Activated CD8-positive, alpha-beta T cell treated with anti-CD3 and anti-CD28 coated beads for 36 hours (primary cell): ENCODE results near the gene NFIA. TPM values are rescaled to one million over a fixed set of nuclear protein-coding genes. Genes with fewer than 3 reads are reported as not detected.

Experiments used
- ATAC-seq: fragments of 200-7000 bp; cut with Tn5 transposase; one replicate; pipeline ENCODE4 v1.10.0; 2021; ENCODE audit warnings: mild to moderate bottlenecking, moderate library complexity
- CTCF ChIA-PET: fragments of 350-600 bp; sonication (Branson Sonifier 250); formaldehyde crosslinking; loops from one replicate; lab custom pipeline; 2021; ENCODE audit warnings: antibody characterized with exemption; lab: Charles Lee
- POLR2A ChIA-PET: fragments of 350-600 bp; sonication (Branson Sonifier 250); formaldehyde crosslinking; loops from one replicate; lab custom pipeline; 2021; ENCODE audit warnings: antibody characterized with exemption; lab: Charles Lee
- DNase-seq: peaks from one replicate; pipeline ENCODE4 v3.0.0-alpha.2; 2020
- H3K27ac Mint-ChIP-seq: one replicate; pipeline ENCODE4 v1.8.0; 2021; ENCODE audit warnings: mild to moderate bottlenecking, mixed read lengths
- H3K27me3 Mint-ChIP-seq: one replicate; pipeline ENCODE4 v1.8.0; 2021; ENCODE audit warnings: mixed read lengths
- H3K36me3 Mint-ChIP-seq: one replicate; pipeline ENCODE4 v1.8.0; 2021; ENCODE audit warnings: low read depth, mixed read lengths
- H3K4me1 Mint-ChIP-seq: one replicate; pipeline ENCODE4 v1.8.0; 2021; ENCODE audit warnings: low read depth, mixed read lengths
- H3K4me3 Mint-ChIP-seq: one replicate; pipeline ENCODE4 v1.8.0; 2021; ENCODE audit warnings: mild to moderate bottlenecking, moderate library complexity, mixed read lengths
- H3K9me3 Mint-ChIP-seq: one replicate; pipeline ENCODE4 v1.8.0; 2021; ENCODE audit warnings: mixed read lengths
- intact Hi-C: fragments of 100-400 bp; cut with micrococcal nuclease; formaldehyde crosslinking; loops from one replicate; pipeline ENCODE4 v1.10.0; 2022
- total RNA-seq, 2 experiments: library from RNA; stranded (reverse); gene quantifications; one replicate each; pipeline ENCODE4 v1.2.3, GENCODE V29; 2021
- TF ChIP-seq, protein P1 (sequence below): fragments of 200-600 bp; IDR thresholded peaks from one replicate; pipeline ENCODE4 v1.8.0; 2022; ENCODE audit warnings: antibody characterized with exemption, mild to moderate bottlenecking

Gene NFIA
- total RNA-seq, 2 experiments from 2014 or later = 1.9 to 2.4 TPM

DNA sequence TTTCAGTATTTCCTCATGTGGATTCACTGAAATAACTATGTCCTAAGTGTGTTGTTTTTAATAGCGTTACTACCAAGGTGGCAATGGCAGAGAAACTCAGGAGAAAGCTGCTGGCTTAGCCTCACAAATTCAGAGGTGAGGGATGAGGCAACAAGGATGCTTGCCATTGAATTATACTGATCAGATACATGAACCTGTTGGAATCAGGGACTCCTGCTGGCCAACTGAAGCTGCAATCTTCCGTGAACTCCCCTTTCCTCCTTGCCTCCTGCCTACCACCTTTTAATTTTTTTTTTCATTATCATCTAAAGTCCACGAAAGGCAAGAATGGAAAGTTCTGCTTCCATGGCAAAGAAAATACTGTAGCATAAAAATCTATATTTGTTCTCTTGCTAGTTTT, 254.7 kb downstream of the NFIA start:
- Mint-ChIP-seq H3K4me3 (no peak overlapping the region), H3K36me3 (no peaks in the 10 kb centered on the region), H3K27ac (no peak overlapping the region), H3K4me1 (peaks cover 9% of the 10 kb centered on the region), H3K27me3 (no peaks in the 10 kb centered on the region), H3K9me3 (no peaks in the 10 kb centered on the region)
- ChIA-PET POLR2A (no interaction called here), CTCF (interaction anchor here (0.7 kb wide), 1 partner anchor 222 kb away, joined by 3 read pairs; no protein-coding TSS in a partner anchor)
- DNase-seq = no peak
- TF ChIP-seq, protein P1, sequence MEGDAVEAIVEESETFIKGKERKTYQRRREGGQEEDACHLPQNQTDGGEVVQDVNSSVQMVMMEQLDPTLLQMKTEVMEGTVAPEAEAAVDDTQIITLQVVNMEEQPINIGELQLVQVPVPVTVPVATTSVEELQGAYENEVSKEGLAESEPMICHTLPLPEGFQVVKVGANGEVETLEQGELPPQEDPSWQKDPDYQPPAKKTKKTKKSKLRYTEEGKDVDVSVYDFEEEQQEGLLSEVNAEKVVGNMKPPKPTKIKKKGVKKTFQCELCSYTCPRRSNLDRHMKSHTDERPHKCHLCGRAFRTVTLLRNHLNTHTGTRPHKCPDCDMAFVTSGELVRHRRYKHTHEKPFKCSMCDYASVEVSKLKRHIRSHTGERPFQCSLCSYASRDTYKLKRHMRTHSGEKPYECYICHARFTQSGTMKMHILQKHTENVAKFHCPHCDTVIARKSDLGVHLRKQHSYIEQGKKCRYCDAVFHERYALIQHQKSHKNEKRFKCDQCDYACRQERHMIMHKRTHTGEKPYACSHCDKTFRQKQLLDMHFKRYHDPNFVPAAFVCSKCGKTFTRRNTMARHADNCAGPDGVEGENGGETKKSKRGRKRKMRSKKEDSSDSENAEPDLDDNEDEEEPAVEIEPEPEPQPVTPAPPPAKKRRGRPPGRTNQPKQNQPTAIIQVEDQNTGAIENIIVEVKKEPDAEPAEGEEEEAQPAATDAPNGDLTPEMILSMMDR = no peak
- intact Hi-C loops = loop anchor here (10.0 kb wide), 1 partner anchor 282 kb away; no protein-coding TSS in a partner anchor
- ATAC-seq = no peak

DNA sequence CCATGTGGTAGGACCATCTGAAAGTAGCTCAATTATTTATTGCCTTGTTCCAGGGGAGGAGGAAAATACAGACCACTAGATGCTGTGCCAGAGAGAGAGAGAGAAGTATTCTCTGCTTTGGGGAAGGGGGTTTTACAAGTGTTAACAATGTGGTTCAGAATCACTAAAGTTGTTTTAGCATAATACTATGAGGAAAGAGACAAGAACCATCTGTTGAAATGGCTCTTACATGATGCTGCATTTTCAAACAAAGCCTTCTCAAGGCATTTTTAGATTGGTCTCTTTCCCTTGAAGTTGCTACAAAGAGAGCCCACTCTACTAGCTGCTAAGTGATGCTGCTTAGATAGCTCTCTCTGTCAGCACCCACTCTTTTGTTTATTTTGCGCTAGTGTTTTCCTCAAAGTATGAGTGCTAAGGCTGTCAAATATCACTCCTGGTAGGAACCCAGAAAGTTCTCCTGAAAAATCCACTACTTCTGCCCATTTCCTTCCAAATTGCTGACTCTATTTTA, 255.1 kb downstream of the NFIA start:
- POLR2A ChIA-PET = no interaction called here
- H3K9me3 Mint-ChIP-seq = no peaks in the 10 kb centered on the region
- no peak for ATAC-seq
- H3K27me3 Mint-ChIP-seq = no peaks in the 10 kb centered on the region
- CTCF ChIA-PET = interaction anchor here (0.7 kb wide), 1 partner anchor 223 kb away, joined by 3 read pairs; no protein-coding TSS in a partner anchor
- H3K4me1 Mint-ChIP-seq = peaks cover 5% of the 10 kb centered on the region
- TF ChIP-seq, protein P1 = no peak
- intact Hi-C loops = loop anchor here (10.0 kb wide), 1 partner anchor 283 kb away; no protein-coding TSS in a partner anchor
- DNase-seq = no peak
- H3K27ac Mint-ChIP-seq = no peak overlapping the region
- no peak overlapping the region for H3K4me3 Mint-ChIP-seq
- H3K36me3 Mint-ChIP-seq = no peaks in the 10 kb centered on the region

DNA sequence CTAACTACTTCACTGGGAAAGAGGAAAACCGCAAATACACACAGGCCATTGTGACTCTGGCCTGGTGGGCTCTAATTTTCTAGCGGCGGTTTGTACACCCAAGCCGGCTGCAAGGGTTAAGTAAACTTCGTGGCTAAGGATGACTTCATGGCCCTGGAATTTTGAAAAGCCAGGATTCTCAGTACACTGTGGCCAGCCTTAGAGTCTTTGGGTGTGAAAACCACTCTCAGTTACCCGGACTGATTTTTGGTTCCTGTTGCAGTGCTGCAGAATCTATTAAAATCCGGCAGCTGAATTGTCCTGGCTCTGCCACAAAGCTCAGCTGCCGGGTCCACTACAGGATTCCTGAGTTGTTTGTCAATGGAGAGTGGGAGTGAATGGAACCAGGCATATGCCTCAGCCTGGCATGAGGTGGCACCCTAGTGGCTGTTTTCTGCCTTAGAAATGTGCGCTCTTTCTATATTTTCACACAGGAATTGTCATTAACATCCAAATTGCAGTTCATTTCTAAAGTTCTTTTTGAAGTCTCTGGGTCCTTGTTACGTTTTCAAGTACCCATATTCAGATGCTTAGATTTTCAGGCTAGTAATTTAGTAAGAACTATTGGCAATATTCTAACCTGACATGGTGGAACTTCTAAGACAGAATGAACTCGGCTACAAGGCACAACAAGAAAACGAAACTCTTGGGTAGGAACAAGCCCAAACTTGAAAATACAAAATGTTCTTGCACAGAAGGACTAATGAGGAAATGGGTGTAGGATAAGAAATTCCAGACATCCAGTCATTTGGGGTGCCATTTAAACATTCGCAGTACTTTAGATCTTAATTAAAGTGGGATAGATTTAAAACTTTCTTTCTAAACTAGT, 255.9 kb downstream of the NFIA start:
- Mint-ChIP-seq H3K27ac (no peak overlapping the region), H3K4me3 (no peak overlapping the region), H3K36me3 (no peaks in the 10 kb centered on the region), H3K9me3 (no peaks in the 10 kb centered on the region), H3K27me3 (no peaks in the 10 kb centered on the region), H3K4me1 (no peaks in the 10 kb centered on the region)
- ATAC-seq (no peak), DNase-seq (no peak)
- TF ChIP-seq, protein P1 = peak; percentile 10
- CTCF ChIA-PET = interaction anchor here (1.1 kb wide), 1 partner anchor 32 kb away, joined by 3 read pairs; no protein-coding TSS in a partner anchor
- intact Hi-C loops = loop anchor here (10.0 kb wide), 1 partner anchor 283 kb away; no protein-coding TSS in a partner anchor
- POLR2A ChIA-PET = no interaction called here

DNA sequence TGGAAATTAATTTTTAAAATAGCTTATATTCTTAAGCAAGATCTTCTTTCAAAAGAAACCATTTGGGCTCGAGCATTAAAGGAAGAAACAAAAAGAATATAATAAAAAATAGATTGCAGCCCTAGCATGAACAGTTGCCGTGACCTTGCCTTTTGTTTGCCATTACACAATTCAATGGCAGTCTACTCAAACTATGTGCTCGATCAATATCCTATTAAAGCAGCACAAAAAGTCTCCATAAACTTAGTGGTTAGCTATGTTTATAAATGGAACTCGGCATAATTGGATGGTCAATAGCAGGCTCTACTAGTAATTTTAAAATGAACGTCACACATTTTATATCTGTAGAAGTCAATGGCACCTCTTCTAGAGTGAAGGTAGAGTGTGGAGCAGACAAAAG, 256.5 kb downstream of the NFIA start:
- Mint-ChIP-seq H3K27ac (no peak overlapping the region), H3K4me1 (no peaks in the 10 kb centered on the region), H3K36me3 (no peaks in the 10 kb centered on the region), H3K27me3 (no peaks in the 10 kb centered on the region), H3K9me3 (no peaks in the 10 kb centered on the region), H3K4me3 (no peak overlapping the region)
- DNase-seq (no peak), ATAC-seq (no peak)
- TF ChIP-seq, protein P1 = no peak
- ChIA-PET POLR2A (no interaction called here), CTCF (interaction anchor here (1.1 to 1.3 kb wide), 2 partner anchors 13 to 31 kb away, joined by 3 to 4 read pairs; no protein-coding TSS in a partner anchor)
- intact Hi-C loops = loop anchor here (10.0 kb wide), 1 partner anchor 284 kb away; no protein-coding TSS in a partner anchor

DNA sequence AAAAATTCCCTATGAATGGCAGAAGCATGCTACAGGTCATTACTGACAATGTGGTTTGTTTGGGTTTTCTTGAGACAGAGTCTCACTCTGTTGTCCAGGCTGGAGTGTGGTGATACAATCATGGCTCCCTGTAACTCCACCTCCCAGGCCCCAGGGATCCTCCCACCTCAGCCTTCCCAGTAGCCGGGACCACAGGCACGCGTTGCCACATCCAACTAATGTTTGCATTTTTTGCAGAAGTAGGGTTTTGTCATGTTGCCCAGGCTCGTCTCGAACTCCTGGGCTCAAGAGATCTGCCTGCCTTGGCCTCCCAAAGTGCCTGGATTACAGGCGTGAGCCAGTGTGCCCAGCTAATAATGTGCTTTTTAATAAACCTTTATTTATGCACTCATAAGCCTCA, 259.1 kb downstream of the NFIA start:
- DNase-seq = no peak
- no peaks in the 10 kb centered on the region for H3K9me3 Mint-ChIP-seq
- H3K36me3 Mint-ChIP-seq = no peaks in the 10 kb centered on the region
- ChIA-PET POLR2A (no interaction called here), CTCF (no interaction called here)
- no peak overlapping the region for H3K4me3 Mint-ChIP-seq
- no peak overlapping the region for H3K27ac Mint-ChIP-seq
- intact Hi-C loops = no loop called here
- TF ChIP-seq, protein P1 = no peak
- no peak for ATAC-seq
- no peaks in the 10 kb centered on the region for H3K4me1 Mint-ChIP-seq
- no peaks in the 10 kb centered on the region for H3K27me3 Mint-ChIP-seq
